Astrocyte (in vitro differentiated cells and primary cell): ENCODE results near the gene CCDC141.

ENCODE experiments used
- CTCF ChIP-seq: IDR thresholded peaks from 2 replicates; pipeline ENCODE4 v1.5.1; 2011; ENCODE audit warnings: low read depth, mild to moderate bottlenecking, inconsistent platforms, low read length, moderate library complexity; ENCODE audit not compliant: insufficient read depth
- EZH2 ChIP-seq: IDR thresholded peaks from 2 replicates; pipeline ENCODE4 v1.6.1; 2012; ENCODE audit warnings: mild to moderate bottlenecking, low read length, inconsistent platforms; ENCODE audit not compliant: insufficient read depth

GRCh38 chr2:178949584-178949983, 100.4 kb downstream of the CCDC141 start:
- no peak for TF ChIP-seq CTCF
- no peak for TF ChIP-seq EZH2
